Uterus (tissue), 2 donors: ENCODE data around the gene COMMD10.

ENCODE experiments used
- CTCF ChIP-seq, 4 experiments: fragments of 200-600 bp in 2 of 4; fragments of 450-650 bp in 2 of 4; sonication (generic) in 2 of 4; IDR thresholded peaks; one replicate each; pipeline ENCODE4 v1.5.1; 2016 to 2019; ENCODE audit warnings: antibody characterized with exemption in 4 of 4, mild to moderate bottlenecking in 2 of 4, moderate library complexity in 1 of 4
- POLR2A ChIP-seq, 2 donors: fragments of 450-650 bp; IDR thresholded peaks; one replicate each; pipeline ENCODE4 v1.6.1; 2016; ENCODE audit warnings: antibody characterized with exemption in 2 of 2, mild to moderate bottlenecking in 1 of 2, moderate library complexity in 1 of 2

- TF ChIP-seq POLR2A (IDR thresholded peaks at IDR 0.05) (no peak), CTCF (IDR thresholded peaks at IDR 0.05) (no peak)
Measured at GRCh38 chr5:116288524-116288923, 203.7 kb downstream of the COMMD10 start.
